Activated CD4-positive, alpha-beta T cell treated with anti-CD3 and anti-CD28 coated beads, Interleukin-2, amount 50 U/mL, for 24 hours (primary cell): ENCODE measurements around the gene KDM6A.
"Not testable (repeated sequence)": the region's sequence is repeated elsewhere in the genome, so short reads cannot be mapped to it uniquely, and the experiment has no call there.

ENCODE experiments used
- DNase-seq, 2 donors: peaks; one replicate each; pipeline ENCODE4 v3.0.0-alpha.2; 2020; ENCODE audit warnings: low read depth in 1 of 2, low spot score in 1 of 2

Gene KDM6A

DNA sequence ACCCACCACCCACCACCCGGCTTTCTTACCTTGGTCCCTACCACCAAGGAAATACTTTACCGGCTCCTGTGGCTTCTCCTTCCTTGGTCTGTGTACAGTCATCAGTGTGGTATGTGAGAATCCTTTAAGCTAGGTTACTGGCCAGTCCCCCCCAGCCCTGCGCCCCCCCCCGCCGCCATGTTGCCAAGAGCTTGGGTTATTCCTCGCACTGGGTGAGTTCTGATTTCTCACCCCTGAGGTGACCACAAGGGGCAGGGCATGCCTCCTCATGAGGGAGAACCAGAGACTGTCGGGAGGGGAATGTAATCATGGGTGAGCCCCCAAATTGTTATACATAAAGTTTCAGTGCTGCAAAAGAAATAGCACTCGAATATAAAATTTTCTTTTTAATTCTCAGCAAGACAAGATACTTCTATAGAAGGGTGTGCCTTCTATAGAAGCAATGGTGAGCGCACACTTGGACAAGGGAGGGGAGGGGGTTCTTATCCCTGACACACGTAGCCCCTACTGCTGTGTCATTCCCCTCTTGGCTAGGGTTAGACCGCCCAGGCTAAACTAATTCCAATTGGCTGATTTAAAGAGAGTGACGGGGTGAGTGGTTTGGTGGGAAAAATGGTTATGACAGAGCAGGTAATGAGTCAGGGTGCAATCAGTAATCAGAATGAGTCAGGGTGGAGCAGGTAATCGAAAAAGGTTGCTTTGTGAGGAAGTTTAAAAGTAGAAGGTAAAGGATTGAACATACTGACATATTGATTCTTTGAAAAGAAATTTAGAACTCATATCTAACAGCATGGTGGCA is 133.2 kb downstream of the KDM6A start:
- DNase-seq, result no peak

GRCh38 chrX:45007598-45007997 is 134.6 kb downstream of the KDM6A start:
- DNase-seq, result no peak

DNA sequence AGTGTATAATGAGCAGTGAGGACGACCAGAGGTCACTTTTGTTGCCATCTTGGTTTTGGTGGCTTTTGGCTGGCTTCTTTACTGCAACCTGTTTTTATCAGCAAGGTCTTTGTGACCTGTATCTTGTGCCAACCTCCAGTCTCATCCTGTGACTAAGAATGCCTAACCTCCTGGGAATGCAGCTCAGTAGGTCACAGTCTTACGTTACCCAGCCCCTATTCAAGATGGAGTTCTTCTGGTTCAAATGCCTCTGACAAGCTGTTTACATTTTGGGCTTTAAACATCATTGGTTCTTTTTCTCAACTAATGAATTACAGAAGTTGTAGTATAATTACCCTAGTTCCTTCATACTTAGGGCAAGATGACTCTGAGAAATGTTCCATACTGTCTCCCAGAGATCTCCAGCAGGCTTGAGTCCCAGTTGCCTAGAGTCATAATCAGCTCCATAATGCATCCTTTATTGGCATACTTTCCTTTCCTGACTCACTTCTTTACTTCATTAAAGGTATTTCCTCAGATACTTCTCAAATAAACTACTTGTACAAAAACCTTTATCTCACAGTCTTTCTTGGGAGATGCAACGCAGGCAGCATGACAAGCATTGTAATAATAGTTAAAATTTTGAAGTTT is 136.5 kb downstream of the KDM6A start:
- no peak for DNase-seq

- no peak for DNase-seq
Observed at GRCh38 chrX:45011131-45011530, 138.1 kb downstream of the KDM6A start.

GRCh38 chrX:45011597-45011996 is 138.6 kb downstream of the KDM6A start:
- no peak for DNase-seq

- DNase-seq, result no peak
Observed at GRCh38 chrX:45017946-45018345, 145.0 kb downstream of the KDM6A start.

DNA sequence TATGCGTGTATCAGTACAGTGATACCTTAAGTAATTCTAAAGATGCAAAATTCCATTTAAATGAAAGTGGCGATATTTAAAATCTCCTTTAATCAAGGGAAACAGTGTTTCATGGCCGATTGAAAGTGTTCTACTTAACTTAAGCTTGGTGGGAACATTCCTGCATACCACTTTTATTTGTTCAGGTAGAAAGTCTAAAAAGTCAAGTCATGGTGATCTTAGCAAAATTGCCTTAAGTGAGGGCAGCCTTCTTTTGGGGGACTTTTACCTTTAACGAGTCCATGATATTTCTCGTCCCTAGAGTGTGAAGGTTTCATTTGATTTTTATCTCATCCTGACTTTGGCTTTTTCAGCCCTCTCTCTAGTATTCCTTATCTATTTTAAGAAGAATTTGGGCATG is 149.2 kb downstream of the KDM6A start:
- no peak for DNase-seq

- no peak for DNase-seq
Observed at GRCh38 chrX:45024501-45024900, 151.5 kb downstream of the KDM6A start.

DNA sequence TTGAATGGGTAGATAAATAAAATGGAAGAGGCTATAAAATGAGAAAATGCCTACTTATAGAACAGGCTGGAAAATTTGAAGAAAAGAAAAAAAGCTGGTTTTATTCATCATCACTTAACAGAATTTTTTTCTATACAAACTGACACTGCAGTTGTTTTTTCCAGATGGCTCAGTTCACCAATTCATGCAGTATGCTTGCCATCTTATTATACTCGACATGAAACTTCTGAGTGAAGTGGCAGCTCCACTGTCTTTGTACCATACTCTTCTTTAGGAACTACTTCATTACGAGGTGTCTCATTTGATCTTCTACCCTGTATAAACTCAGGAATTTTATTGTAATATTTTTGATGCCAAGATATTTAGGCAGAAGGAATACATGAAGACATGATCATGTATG is 153.0 kb downstream of the KDM6A start:
- no peak for DNase-seq

DNA sequence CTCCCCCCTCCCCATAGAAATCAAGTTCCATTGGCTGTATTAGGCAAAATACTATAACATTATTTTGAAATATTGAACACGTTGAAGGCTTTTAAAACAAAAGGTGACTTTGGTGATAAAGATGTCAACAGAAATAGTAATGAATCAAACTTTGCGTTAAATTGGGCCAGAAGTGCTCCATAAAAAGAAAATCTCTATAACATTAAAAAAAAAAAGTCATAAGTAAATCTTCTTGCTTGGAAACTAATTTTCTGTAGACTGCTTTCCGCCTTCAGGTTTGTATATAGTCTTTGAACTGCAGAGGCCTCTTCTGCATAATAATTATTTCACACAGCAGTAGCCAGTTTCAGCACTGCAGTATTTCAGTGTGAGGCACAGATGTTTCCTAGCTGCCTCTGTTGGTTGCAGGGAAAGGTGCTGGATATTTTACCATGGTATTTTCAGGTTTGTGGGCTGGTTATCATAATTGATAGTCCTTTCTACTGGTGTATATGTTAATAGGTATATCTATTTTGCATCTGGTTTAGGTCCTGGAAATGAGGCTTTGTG is 158.9 kb downstream of the KDM6A start:
- DNase-seq, result no peak

DNA sequence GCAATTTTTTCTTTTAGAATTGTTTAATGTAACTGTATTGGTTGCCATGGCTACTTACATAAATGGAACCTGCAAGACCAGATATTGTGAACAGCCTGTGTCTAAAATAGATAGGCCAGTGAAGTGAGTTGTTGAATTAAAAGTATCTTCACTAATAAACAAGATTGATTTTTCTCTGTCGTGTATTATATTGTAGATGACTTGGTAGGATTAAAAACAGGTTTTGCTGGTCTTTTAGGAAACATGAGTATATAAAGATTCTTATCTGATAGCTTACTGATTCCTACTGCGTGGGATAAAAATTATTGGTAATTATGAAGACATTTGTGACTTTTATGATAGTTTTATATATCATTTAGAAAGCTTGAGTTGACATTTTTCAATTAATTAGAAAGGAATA is 162.1 kb downstream of the KDM6A start:
- no peak for DNase-seq

DNA sequence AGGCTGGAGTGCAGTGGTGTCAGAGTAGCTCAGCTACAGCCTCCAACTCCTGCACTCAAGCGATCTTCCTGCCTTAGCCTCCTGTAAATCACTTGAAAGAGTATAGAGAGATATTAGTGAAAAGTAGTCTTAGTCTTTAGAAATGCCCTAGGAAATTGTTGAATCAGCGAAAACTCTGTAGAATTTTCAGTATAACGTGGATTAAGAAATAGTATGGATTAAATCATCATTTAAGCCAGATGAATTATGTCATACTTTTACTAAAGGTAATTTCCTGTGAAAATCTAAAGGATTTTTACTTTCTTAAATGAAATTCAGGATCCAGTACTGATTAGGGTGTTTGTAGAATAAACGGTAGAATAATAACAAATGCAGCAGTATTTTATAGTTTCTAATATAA is 163.2 kb downstream of the KDM6A start:
- DNase-seq, result no peak

DNA sequence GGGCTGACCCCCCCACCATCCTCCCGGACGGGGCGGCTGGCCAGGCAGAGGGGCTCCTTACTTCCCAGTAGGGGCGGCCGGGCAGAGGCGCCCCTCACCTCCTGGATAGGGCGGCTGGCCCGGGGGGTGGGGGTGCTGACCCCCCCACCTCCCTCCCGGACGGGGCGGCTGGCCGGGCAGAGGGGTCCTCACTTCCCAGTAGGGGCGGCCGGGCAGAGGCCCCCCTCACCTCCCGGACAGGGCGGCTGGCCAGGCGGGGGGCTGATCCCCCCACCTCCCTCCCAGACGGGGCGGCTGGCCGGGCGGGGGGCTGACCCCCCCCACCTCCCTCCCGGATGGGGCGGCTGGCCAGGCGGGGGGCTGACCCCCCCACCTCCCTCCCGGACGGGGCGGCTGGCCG is 167.1 kb downstream of the KDM6A start:
- not testable (repeated sequence) for DNase-seq

GRCh38 chrX:45046417-45046816 is 173.4 kb downstream of the KDM6A start:
- DNase-seq, result no peak

DNA sequence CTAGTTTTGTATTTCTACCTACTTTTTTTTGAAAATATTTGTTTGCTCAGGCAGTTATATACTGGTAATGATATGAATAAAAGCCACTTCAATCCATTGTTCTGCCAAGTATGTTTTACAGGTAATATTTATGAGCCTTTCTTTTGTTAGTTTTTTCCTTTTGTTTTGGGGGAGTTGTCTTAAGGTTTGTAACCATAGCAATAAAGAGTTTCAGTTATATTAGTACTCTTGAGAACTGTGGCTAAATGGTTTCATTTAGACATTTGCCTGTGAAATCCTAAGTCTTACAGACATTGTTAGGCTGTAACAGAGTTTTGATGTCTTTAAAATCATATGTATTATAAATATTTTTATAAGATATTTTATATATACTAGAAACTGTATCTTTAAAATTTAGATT is 177.6 kb downstream of the KDM6A start:
- DNase-seq, result no peak

DNA sequence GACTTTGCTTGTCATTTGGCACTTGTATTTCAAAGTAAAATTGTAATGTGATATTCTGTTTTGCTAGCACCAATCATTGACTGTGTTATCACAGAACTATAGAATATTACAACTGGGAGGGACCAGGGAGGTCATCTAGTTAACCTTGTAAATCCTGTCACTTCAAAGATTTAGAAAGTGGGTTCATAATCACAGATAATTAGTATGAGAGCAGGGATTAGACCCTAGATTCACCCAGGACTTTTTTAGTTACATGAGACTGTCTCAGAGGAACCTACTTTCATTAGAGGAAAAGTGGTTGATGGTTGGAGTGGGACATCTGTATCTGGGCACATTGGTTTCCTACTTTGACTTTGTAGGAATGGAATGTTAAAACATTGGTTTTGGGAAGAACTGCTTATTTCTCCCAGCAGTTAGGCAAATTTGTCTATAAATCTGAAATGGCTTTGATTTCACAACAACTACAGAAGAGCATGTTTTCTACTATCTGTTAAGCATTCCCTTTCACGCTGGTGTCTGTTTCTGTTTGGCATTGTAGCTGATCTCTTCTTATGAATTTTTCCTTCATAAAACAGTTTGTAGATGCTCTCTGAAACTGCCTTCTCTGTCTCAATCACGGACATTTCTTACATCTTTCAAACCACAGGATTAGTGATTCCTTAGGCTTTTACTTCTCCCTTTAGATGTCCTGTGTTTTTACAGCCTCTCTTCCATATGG is 183.6 kb downstream of the KDM6A start:
- no peak for DNase-seq

- not testable (repeated sequence) for DNase-seq
Observed at GRCh38 chrX:45059906-45060305, 186.9 kb downstream of the KDM6A start.

GRCh38 chrX:45063319-45064095 is 190.5 kb downstream of the KDM6A start:
- no peak for DNase-seq

DNA sequence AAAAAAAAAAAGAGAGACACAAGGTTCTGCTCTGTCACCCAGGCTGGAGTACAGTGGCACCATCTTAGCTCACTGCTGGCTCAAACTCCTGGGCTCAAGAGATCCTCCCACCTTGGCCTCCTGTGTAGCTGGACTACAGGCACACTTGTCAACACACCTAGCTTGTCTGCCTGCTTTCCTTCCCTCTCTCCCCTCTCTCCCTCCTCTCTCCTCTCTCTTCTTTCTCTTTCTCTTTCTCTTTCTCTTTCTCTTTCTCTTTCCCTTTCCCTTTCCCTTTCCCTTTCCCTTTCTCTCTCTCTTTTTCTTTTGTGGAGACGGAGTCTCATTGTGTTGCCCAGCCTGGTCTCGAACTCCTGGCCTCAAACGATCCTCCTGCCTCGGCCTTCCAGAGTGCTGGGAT is 195.6 kb downstream of the KDM6A start:
- DNase-seq, result no peak

- DNase-seq, result peak in 1 of 2 donors; percentile 17
Observed at GRCh38 chrX:45070116-45071007, 197.4 kb downstream of the KDM6A start.
